ENCODE measurements around the gene GSTM3.
"Not testable (repeated sequence)": the region's sequence is repeated elsewhere in the genome, so short reads cannot be mapped to it uniquely, and the experiment has no call there.

GRCh38 chr1:109684777-109685176, 56.1 kb downstream of the GSTM3 start:
- not testable (repeated sequence) for TF ChIP-seq CTCF, POLR2A (IDR thresholded peaks at IDR 0.05)
